HCT116 (cell line): ENCODE measurements around the gene EEFSEC. TPM values are rescaled to one million over a fixed set of nuclear protein-coding genes. Genes with fewer than 3 reads are reported as not detected.

Source experiments
- ATAC-seq: fragments of 200-7000 bp; cut with Tn5 transposase; 2 replicates; pipeline ENCODE4 v1.9.1; 2020; ENCODE audit warnings: mild to moderate bottlenecking, moderate library complexity
- BruUV-seq: library from RNA; stranded (reverse); fragments of 400-500 nt; replicated peaks from 2 replicates; lab custom pipeline; 2021; lab: Mats Ljungman, UMichigan
- CTCF ChIA-PET: fragments of 300-600 bp; sonication (Branson Sonifier 250); formaldehyde crosslinking; loops from one replicate; lab custom pipeline; 2021; ENCODE audit warnings: antibody characterized with exemption; lab: Charles Lee
- POLR2A ChIA-PET: fragments of 300-600, 350-600 bp; sonication (Branson Sonifier 250); formaldehyde crosslinking; loops from one replicate; lab custom pipeline; 2021; ENCODE audit warnings: antibody characterized with exemption; lab: Charles Lee
- RAD21 ChIA-PET, 2 experiments: fragments of 300-600 bp; sonication (Branson Sonifier 250); formaldehyde crosslinking; loops; one replicate each; lab custom pipeline; 2023; ENCODE audit warnings: low total read pairs in 2 of 2; ENCODE audit not compliant: uncharacterized antibody in 2 of 2, unreplicated experiment in 2 of 2, low non-redundant PET in 1 of 2; lab: Charles Lee
- DNase-seq: peaks from one replicate; pipeline ENCODE4 v3.0.0-alpha.2; 2010; ENCODE audit warnings: low read depth, low spot score
- H2AFZ ChIP-seq: fragments of 200-600 bp; shearing (Covaris generic), sonication (generic); 2 replicates; pipeline ENCODE4 v1.6.1; 2017; ENCODE audit warnings: low read depth, mixed run types, mixed read lengths, antibody characterized with exemption, low read length; ENCODE audit not compliant: poor library complexity, severe bottlenecking
- H3K27ac ChIP-seq: 2 replicates; pipeline ENCODE4 v1.5.1; 2012; ENCODE audit warnings: low read depth, low read length
- H3K27me3 ChIP-seq: fragments of 200-600 bp; sonication (generic); 2 replicates; pipeline ENCODE4 v1.6.1; 2016; ENCODE audit warnings: mixed run types, low read length, mixed read lengths; ENCODE audit not compliant: insufficient read depth
- H3K36me3 ChIP-seq, 2 experiments: fragments of 200-500 bp in 1 of 2; fragments of 200-600 bp in 1 of 2; sonication (Bioruptor generic) in 1 of 2; sonication (generic) in 1 of 2; 2 replicates each; pipeline versions ENCODE4 v1.5.1 to v1.6.1; 2014 to 2016; ENCODE audit warnings: low read length in 2 of 2, inconsistent platforms in 1 of 2, mixed read lengths in 1 of 2, mixed run types in 1 of 2; ENCODE audit not compliant: insufficient read depth in 2 of 2, control insufficient read depth in 1 of 2
- H3K4me1 ChIP-seq, 2 experiments: fragments of 200-600 bp in 1 of 2; sonication (generic) in 1 of 2; 2 replicates each; pipeline versions ENCODE4 v1.5.1 to v1.6.1; 2012 to 2017; ENCODE audit warnings: low read length in 2 of 2, inconsistent platforms in 1 of 2, mild to moderate bottlenecking in 1 of 2, mixed read lengths in 1 of 2, mixed run types in 1 of 2, moderate library complexity in 1 of 2; ENCODE audit not compliant: insufficient read depth in 2 of 2, control insufficient read depth in 1 of 2
- H3K4me2 ChIP-seq: fragments of 200-600 bp; sonication (generic); 2 replicates; pipeline ENCODE4 v1.6.1; 2017; ENCODE audit warnings: mixed run types, low read length, mixed read lengths
- H3K4me3 ChIP-seq, 2 experiments: fragments of 200-600 bp in 1 of 2; sonication (generic) in 1 of 2; replicated peaks in 1 of 2; 2 replicates each; pipeline ENCODE4 v1.5.1; 2011 to 2016; ENCODE audit warnings: low read length in 2 of 2, control low read depth in 1 of 2, low read depth in 1 of 2, mild to moderate bottlenecking in 1 of 2, mixed read lengths in 1 of 2, mixed run types in 1 of 2
- H3K79me2 ChIP-seq: fragments of 200-600 bp; sonication (generic); 2 replicates; pipeline ENCODE4 v1.6.1; 2017; ENCODE audit warnings: mild to moderate bottlenecking, mixed run types, low read length, moderate library complexity, mixed read lengths; ENCODE audit not compliant: insufficient read depth
- H3K9ac ChIP-seq: fragments of 200-600 bp; sonication (generic); 2 replicates; pipeline ENCODE4 v1.6.1; 2016; ENCODE audit warnings: low read length, mixed read lengths
- H3K9me2 ChIP-seq: fragments of 200-600 bp; sonication (generic), shearing (Covaris generic); 2 replicates; pipeline ENCODE4 v1.6.1; 2017; ENCODE audit warnings: mixed run types, mild to moderate bottlenecking, moderate library complexity; ENCODE audit not compliant: insufficient read depth
- H3K9me3 ChIP-seq, 2 experiments: fragments of 200-500 bp in 1 of 2; fragments of 200-600 bp in 1 of 2; sonication (Bioruptor generic) in 1 of 2; sonication (generic) in 1 of 2; 2 replicates each; pipeline ENCODE4 v1.6.1; 2014 to 2017; ENCODE audit warnings: low read length in 2 of 2, mixed read lengths in 2 of 2, inconsistent platforms in 1 of 2, low read depth in 1 of 2, mild to moderate bottlenecking in 1 of 2, mixed run types in 1 of 2, moderate library complexity in 1 of 2; ENCODE audit not compliant: control insufficient read depth in 1 of 2, insufficient read depth in 1 of 2
- H4K20me1 ChIP-seq: fragments of 200-600 bp; sonication (generic), shearing (Covaris generic); 2 replicates; pipeline ENCODE4 v1.6.1; 2017; ENCODE audit warnings: mixed run types, mild to moderate bottlenecking, moderate library complexity; ENCODE audit not compliant: insufficient read depth
- CBX3 ChIP-seq: IDR thresholded peaks from 2 replicates; pipeline ENCODE4 v1.6.1; 2012; ENCODE audit warnings: low read depth
- CEBPB ChIP-seq: IDR thresholded peaks from 2 replicates; pipeline ENCODE4 v1.6.1; 2012; ENCODE audit warnings: low read depth
- CTCF ChIP-seq, 3 experiments: fragments of 200-600 bp in 1 of 3; sonication (generic) in 1 of 3; IDR thresholded peaks in 2 of 3; conservative IDR thresholded peaks in 1 of 3; 2 replicates each; pipeline ENCODE4 v1.5.1; 2012 to 2017; ENCODE audit warnings: low read depth in 2 of 3, low read length in 2 of 3, antibody characterized with exemption in 1 of 3, borderline replicate concordance in 1 of 3, control low read depth in 1 of 3, mild to moderate bottlenecking in 1 of 3, mixed read lengths in 1 of 3, mixed run types in 1 of 3, moderate library complexity in 1 of 3; ENCODE audit not compliant: insufficient read depth in 1 of 3
- ELF1 ChIP-seq: IDR thresholded peaks from 2 replicates; pipeline ENCODE4 v1.6.1; 2012; ENCODE audit warnings: low read depth, borderline replicate concordance
- EZH2 ChIP-seq: fragments of 200-600 bp; sonication (generic); IDR thresholded peaks from 2 replicates; pipeline ENCODE4 v1.6.1; 2017; ENCODE audit warnings: antibody characterized with exemption, mixed run types
- EZH2phosphoT487 ChIP-seq: fragments of 200-600 bp; IDR thresholded peaks from 2 replicates; pipeline ENCODE4 v1.6.1; 2018; ENCODE audit warnings: antibody characterized with exemption, borderline replicate concordance
- REST ChIP-seq: IDR thresholded peaks from 2 replicates; pipeline ENCODE4 v1.6.1; 2012; ENCODE audit warnings: low read depth
- SP1 ChIP-seq: IDR thresholded peaks from 2 replicates; pipeline ENCODE4 v1.6.1; 2012; ENCODE audit warnings: low read depth
- TCF7L2 ChIP-seq: IDR thresholded peaks from 2 replicates; pipeline ENCODE4 v1.7.0; 2011; ENCODE audit warnings: borderline replicate concordance, inconsistent platforms; ENCODE audit not compliant: insufficient read depth, insufficient read length; ENCODE audit errors: extremely low read depth
- ZFX ChIP-seq: fragments of 450-650 bp; IDR thresholded peaks from 2 replicates; pipeline ENCODE4 v1.6.1; 2017
- intact Hi-C: fragments of 100-400 bp; cut with micrococcal nuclease; formaldehyde crosslinking; loops from 2 replicates; pipeline ENCODE4 v1.10.0; 2022
- total RNA-seq: library from RNA; stranded (reverse); gene quantifications from one replicate; pipeline ENCODE4 v1.2.1, GENCODE V29; 2021; ENCODE audit not compliant: unreplicated experiment
- TF ChIP-seq, protein P1 (sequence below): IDR thresholded peaks from 2 replicates; pipeline ENCODE4 v1.6.1; 2012
- TF ChIP-seq, protein P2 (sequence below): IDR thresholded peaks from 2 replicates; pipeline ENCODE4 v1.6.1; 2012

The EEFSEC gene
- total RNA-seq, 1 experiment from 2014 or later = 16.1 TPM

DNA sequence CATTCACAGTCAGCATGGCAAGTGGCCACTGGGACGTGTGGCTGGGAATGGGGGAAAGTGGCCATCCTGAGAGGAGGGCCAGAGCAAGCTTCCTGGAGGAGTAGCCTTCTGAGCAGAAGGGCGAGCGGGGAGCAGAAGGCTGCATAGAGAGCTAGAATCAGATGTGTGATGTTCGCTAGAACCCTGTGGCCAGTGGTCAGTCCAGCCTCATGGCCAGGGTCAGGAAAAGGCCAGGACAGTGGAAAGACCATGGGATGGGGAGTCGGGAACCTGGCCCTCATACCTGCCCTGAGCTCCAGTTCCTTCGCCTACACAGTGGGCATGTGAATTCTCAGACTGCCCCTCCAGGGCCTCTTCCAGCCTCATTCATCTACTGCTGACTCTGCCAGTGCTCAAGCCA, 211.0 kb downstream of the EEFSEC start:
- H3K27ac ChIP-seq = no peak overlapping the region
- H3K27me3 ChIP-seq = no peaks in the 10 kb centered on the region
- ChIA-PET RAD21 (no interaction called here), POLR2A (no interaction called here), CTCF (no interaction called here)
- no peak overlapping the region for H3K4me2 ChIP-seq
- intact Hi-C loops = no loop called here
- no peak overlapping the region for H3K4me3 ChIP-seq
- ATAC-seq = no peak
- no peaks in the 10 kb centered on the region for H3K36me3 ChIP-seq
- peaks cover 3 to 9% of the 10 kb centered on the region in 2 experiments; a peak in 3 of 4 replicates for H3K4me1 ChIP-seq
- H2AFZ ChIP-seq = no peak overlapping the region
- no peaks in the 10 kb centered on the region for H3K9me2 ChIP-seq
- H3K9me3 ChIP-seq = no peaks in the 10 kb centered on the region
- H3K9ac ChIP-seq = no peak overlapping the region
- BruUV-seq = no TSS peak
- no peaks in the 10 kb centered on the region for H3K79me2 ChIP-seq
- H4K20me1 ChIP-seq = no peaks in the 10 kb centered on the region
- TF ChIP-seq CTCF (IDR thresholded peaks at IDR 0.05 in 2 of 3, conservative IDR thresholded peaks at IDR 0.05 in 1 of 3; ENCODE audit: borderline replicate concordance in 1 of 3, insufficient read depth in 1 of 3, low read depth in 2 of 3, low read length in 2 of 3) = no peak
- TF ChIP-seq, protein P1, sequence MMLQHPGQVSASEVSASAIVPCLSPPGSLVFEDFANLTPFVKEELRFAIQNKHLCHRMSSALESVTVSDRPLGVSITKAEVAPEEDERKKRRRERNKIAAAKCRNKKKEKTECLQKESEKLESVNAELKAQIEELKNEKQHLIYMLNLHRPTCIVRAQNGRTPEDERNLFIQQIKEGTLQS = no peak
- TF ChIP-seq, protein P2, sequence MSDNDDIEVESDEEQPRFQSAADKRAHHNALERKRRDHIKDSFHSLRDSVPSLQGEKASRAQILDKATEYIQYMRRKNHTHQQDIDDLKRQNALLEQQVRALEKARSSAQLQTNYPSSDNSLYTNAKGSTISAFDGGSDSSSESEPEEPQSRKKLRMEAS = no peak
- no peak for TF ChIP-seq ZFX
- no peak for TF ChIP-seq REST
- no peak for TF ChIP-seq CEBPB
- TF ChIP-seq EZH2 = no peak
- no peak for TF ChIP-seq CBX3
- no peak for TF ChIP-seq TCF7L2
- no peak for TF ChIP-seq EZH2phosphoT487
- TF ChIP-seq SP1 = no peak
- no peak for TF ChIP-seq ELF1
- DNase-seq = no peak
